H1 (cell line): Measurements from ENCODE around the gene DOCK8. TPM values are rescaled to one million over a fixed set of nuclear protein-coding genes. Genes with fewer than 3 reads are reported as not detected.

Experiments
- ASH2L ChIP-seq: fragments of 200-600, 300-600 bp; sonication (generic); IDR thresholded peaks from one replicate; pipeline ENCODE4 v1.7.1; 2017; ENCODE audit warnings: low read length
- BACH1 ChIP-seq: IDR thresholded peaks from 2 replicates; pipeline ENCODE4 v1.6.1; 2012; ENCODE audit warnings: low read length, improper control_type of control experiment
- BRCA1 ChIP-seq: IDR thresholded peaks from 2 replicates; pipeline ENCODE4 v1.6.1; 2012; ENCODE audit warnings: low read depth, low read length, improper control_type of control experiment
- CHD1 ChIP-seq: IDR thresholded peaks from 2 replicates; pipeline ENCODE4 v1.6.1; 2012; ENCODE audit warnings: low read depth, low read length, improper control_type of control experiment
- E2F6 ChIP-seq: IDR thresholded peaks from 2 replicates; pipeline ENCODE4 v1.6.1; 2012; ENCODE audit warnings: inconsistent platforms
- EGR1 ChIP-seq: IDR thresholded peaks from 2 replicates; pipeline ENCODE4 v1.6.1; 2011; ENCODE audit warnings: low read depth, low read length, borderline replicate concordance
- EZH2 ChIP-seq: fragments of 200-600 bp; sonication (generic); IDR thresholded peaks from 2 replicates; pipeline ENCODE4 v1.7.1; 2012; ENCODE audit warnings: low read depth, mild to moderate bottlenecking, moderate library complexity, low read length, inconsistent platforms; ENCODE audit not compliant: severe bottlenecking
- KDM1A ChIP-seq: fragments of 200-600, 300-600 bp; sonication (generic); IDR thresholded peaks from 2 replicates; pipeline ENCODE4 v1.7.1; 2016; ENCODE audit warnings: mild to moderate bottlenecking, low read length, borderline replicate concordance
- MAFK ChIP-seq: IDR thresholded peaks from 2 replicates; pipeline ENCODE4 v1.6.1; 2012; ENCODE audit warnings: low read depth, mild to moderate bottlenecking, improper control_type of control experiment, low read length
- NANOG ChIP-seq: IDR thresholded peaks from 2 replicates; pipeline ENCODE4 v1.6.1; 2011; ENCODE audit warnings: low read length, low read depth, mild to moderate bottlenecking, inconsistent platforms; ENCODE audit not compliant: insufficient read depth, poor library complexity, severe bottlenecking
- PHF8 ChIP-seq: fragments of 200-600 bp; sonication (generic); conservative IDR thresholded peaks from 2 replicates; pipeline ENCODE4 v1.7.1; 2012; ENCODE audit warnings: low read depth, mild to moderate bottlenecking, inconsistent platforms, low read length, moderate library complexity
- RNF2 ChIP-seq: fragments of 200-900, 300-1000 bp; sonication (generic); IDR thresholded peaks from 2 replicates; pipeline ENCODE4 v1.7.1; 2016; ENCODE audit warnings: borderline replicate concordance, low read depth, mild to moderate bottlenecking, antibody characterized with exemption, low read length; ENCODE audit not compliant: poor library complexity, severe bottlenecking; ENCODE audit errors: missing control alignments
- SAP30 ChIP-seq: fragments of 300-600 bp; sonication (generic); IDR thresholded peaks from 2 replicates; pipeline ENCODE4 v1.7.1; 2012; ENCODE audit warnings: low read length, moderate library complexity, mild to moderate bottlenecking, inconsistent platforms; ENCODE audit not compliant: insufficient read depth, insufficient replicate concordance
- SIRT6 ChIP-seq: IDR thresholded peaks from one replicate; pipeline ENCODE4 v1.7.1; 2012; ENCODE audit warnings: low read length, inconsistent platforms
- SRF ChIP-seq: IDR thresholded peaks from 2 replicates; pipeline ENCODE4 v1.6.1; 2011; ENCODE audit warnings: mild to moderate bottlenecking, low read depth, low read length, moderate library complexity
- SUZ12 ChIP-seq: fragments of 200-600 bp; sonication (generic); IDR thresholded peaks from 2 replicates; pipeline ENCODE4 v1.6.1; 2012; ENCODE audit warnings: mild to moderate bottlenecking, inconsistent platforms, low read length, moderate library complexity, mixed read lengths
- TCF12 ChIP-seq: IDR thresholded peaks from 2 replicates; pipeline ENCODE4 v1.6.1; 2011; ENCODE audit warnings: low read depth, mild to moderate bottlenecking, low read length
- YY1 ChIP-seq: IDR thresholded peaks from 2 replicates; pipeline ENCODE4 v1.6.1; 2011; ENCODE audit warnings: low read depth, mild to moderate bottlenecking, low read length
- polyA plus RNA-seq, 7 experiments: library from polyadenylated mRNA; depleted of rRNA in 3 of 7; stranded (reverse) in 5 of 7; unstranded in 2 of 7; fragments of >200 nt in 5 of 7; fragments of 200-250 nt in 2 of 7; gene quantifications; 1 replicate in 5 of 7; 2 replicates in 1 of 7; 4 replicates in 1 of 7; pipeline versions ENCODE4 v1.2.1 to v1.2.3, GENCODE V29; 2011 to 2013; ENCODE audit warnings: missing spikeins in 2 of 7, mixed read lengths in 2 of 7
- total RNA-seq: library from RNA; stranded (reverse); fragmentation: NEBNext Ultra II Directional; extraction: Animal tissue kit (Norgen Biotek cat#: 25700); gene quantifications from 2 replicates; pipeline ENCODE4 v1.2.1, GENCODE V29; 2021
- TF ChIP-seq, protein P1 (sequence below), 3 experiments: IDR thresholded peaks; 1 replicate in 2 of 3; 2 replicates in 1 of 3; pipeline versions ENCODE4 v1.5.1 to v1.6.1; 2011; ENCODE audit warnings: low read length in 3 of 3, mild to moderate bottlenecking in 3 of 3, inconsistent platforms in 2 of 3, low read depth in 1 of 3, moderate library complexity in 1 of 3; ENCODE audit not compliant: insufficient read depth in 1 of 3; ENCODE audit errors: control extremely low read depth in 1 of 3

DOCK8 gene
- total and polyA plus RNA-seq, 2 of the 8 experiments (the other 6 are each of a cell fraction or from before 2014, with no cell fraction given), result 0.57 to 2.0 TPM

- no peak for TF ChIP-seq RNF2
- TF ChIP-seq TCF12, result no peak
- no peak for TF ChIP-seq KDM1A
- TF ChIP-seq NANOG, result no peak
- no peak for TF ChIP-seq SAP30
- no peak for TF ChIP-seq MAFK
- no peak for TF ChIP-seq SRF
- no peak for TF ChIP-seq EGR1
- no peak for TF ChIP-seq SUZ12
- no peak for TF ChIP-seq CHD1
- no peak for TF ChIP-seq SIRT6
- no peak for TF ChIP-seq BACH1
- peak; percentile 89 for TF ChIP-seq E2F6
- TF ChIP-seq BRCA1, result no peak
- no peak for TF ChIP-seq YY1
- TF ChIP-seq, protein P1, sequence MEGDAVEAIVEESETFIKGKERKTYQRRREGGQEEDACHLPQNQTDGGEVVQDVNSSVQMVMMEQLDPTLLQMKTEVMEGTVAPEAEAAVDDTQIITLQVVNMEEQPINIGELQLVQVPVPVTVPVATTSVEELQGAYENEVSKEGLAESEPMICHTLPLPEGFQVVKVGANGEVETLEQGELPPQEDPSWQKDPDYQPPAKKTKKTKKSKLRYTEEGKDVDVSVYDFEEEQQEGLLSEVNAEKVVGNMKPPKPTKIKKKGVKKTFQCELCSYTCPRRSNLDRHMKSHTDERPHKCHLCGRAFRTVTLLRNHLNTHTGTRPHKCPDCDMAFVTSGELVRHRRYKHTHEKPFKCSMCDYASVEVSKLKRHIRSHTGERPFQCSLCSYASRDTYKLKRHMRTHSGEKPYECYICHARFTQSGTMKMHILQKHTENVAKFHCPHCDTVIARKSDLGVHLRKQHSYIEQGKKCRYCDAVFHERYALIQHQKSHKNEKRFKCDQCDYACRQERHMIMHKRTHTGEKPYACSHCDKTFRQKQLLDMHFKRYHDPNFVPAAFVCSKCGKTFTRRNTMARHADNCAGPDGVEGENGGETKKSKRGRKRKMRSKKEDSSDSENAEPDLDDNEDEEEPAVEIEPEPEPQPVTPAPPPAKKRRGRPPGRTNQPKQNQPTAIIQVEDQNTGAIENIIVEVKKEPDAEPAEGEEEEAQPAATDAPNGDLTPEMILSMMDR (IDR thresholded peaks at IDR 0.05; ENCODE audit: control extremely low read depth in 1 of 3, insufficient read depth in 1 of 3, low read depth in 1 of 3, low read length in 3 of 3), result no peak
- peak; percentile 37; the same call in 1 of the 2 replicates for TF ChIP-seq PHF8
- peak; percentile 13 for TF ChIP-seq EZH2
- TF ChIP-seq ASH2L, result peak; percentile 91
Observed at GRCh38 chr9:503881-504852, 289.5 kb downstream of the DOCK8 start, which contains the start of gene KANK1 (continued).
